GM18511 (cell line): ENCODE measurements around the gene THTPA.

Experiments used
- ATAC-seq: cut with Tn5 transposase; IDR thresholded peaks from one replicate; pipeline ENCODE4 v1.9.1; 2021; ENCODE audit warnings: mild to moderate bottlenecking, moderate library complexity; ENCODE audit not compliant: unreplicated experiment

Gene THTPA

DNA sequence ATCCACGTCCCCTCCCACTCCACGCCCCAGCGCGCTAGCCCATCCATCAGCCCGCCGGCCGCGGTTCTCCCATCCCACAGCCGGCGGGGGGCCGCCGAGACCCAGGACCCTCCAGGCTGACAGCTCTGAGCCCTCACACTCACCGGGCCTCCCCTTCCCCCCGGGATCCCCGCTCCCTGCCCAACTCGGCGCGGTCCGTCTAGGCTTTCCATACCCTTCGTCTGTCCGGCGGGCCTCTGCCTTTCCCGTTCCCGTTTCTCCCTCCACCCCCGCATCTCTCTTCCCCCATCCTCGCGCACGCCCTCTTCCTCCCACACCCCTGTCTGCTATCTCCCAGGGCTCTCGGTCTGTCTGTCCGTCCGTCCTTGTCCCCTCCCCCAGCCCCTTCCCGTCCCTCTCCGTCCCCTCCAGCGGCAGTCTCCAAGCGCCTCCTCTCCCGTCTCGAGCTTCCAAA, 5.2 kb upstream of the THTPA start:
- no peak for ATAC-seq

DNA sequence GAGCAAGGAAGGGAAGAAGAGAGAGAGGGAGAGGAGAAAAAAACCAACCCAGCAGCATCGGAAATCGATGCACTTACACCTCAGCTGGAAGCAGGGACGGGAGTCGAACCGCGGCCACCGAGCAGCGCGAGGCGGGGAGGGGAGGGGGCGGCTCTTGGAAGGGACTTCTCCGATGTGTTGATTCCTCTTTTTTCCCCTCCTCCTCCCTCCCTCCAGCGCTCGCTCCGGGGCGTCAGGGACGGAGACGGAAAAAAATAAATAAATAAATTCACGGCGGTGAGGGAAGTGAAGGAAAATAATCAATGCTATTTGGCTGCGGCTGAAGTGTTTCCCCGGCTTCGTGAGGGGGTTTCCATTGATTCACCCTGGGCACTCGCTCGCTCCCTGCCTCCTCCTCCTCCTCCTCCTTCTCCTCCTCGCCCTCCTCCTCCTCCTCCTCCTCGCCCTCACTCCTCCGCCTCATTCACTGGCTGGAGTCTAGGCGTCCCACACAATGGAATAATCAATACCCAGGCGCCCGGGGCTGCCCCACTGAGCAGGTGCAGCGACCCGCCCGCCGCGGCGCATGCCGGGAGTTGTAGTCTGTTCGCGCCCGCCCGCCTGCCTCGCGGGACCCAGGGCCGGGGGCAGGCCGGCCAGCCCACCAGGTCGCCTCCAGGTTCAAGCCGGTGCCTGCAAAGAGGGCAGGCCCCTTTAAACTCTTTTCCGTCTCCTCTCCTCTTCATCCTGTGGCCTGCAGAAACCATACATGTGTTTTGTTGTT, 4.6 kb upstream of the THTPA start, which contains the start of gene ZFHX2:
Gene ZFHX2, minus strand, starts transcription at position 500 of the 763 bp plus-strand sequence. CDS start 16,440 bp downstream, outside the sequence.
- peak; percentile 53 for ATAC-seq

DNA sequence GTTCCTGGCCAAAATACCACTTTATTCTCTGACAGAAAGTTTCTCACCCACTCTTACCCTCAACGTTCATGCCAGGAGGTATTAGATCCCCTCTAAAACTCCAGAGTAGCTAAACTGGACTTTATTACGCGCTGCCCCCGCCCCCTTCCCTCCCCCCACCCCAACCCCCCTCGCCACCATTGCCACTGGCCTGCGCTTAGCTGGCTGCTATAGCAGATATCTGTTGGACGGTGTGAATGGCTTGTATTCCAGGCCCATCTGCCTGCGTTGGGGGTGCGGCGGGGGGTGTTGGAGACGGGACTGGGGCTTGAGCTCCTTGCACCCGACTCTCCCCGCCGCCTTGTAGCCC, 564 bp upstream of the THTPA start:
- no peak for ATAC-seq

DNA sequence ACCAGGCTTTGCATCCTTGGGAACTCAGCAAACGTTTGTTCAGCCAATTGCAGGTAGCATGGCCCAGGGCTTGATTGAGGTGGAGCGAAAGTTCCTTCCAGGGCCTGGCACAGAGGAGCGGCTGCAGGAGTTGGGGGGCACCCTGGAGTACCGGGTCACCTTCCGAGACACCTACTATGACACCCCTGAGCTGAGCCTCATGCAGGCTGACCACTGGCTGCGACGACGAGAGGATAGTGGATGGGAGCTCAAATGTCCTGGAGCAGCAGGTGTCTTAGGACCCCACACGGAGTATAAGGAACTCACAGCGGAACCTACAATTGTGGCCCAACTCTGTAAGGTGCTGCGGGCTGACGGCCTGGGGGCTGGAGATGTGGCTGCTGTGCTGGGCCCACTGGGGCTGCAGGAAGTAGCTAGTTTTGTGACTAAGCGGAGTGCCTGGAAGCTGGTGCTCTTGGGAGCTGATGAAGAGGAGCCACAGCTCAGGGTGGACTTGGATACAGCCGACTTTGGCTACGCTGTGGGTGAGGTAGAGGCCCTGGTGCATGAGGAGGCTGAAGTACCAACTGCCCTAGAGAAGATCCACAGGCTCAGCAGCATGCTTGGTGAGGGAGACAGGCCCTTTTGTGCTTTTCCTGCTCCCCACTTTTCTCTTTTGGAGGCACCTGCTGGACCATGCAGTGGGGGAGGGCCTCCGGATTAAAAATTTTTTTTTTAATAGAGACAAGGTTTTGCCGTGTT, 799 bp downstream of the THTPA start:
- ATAC-seq = no peak

DNA sequence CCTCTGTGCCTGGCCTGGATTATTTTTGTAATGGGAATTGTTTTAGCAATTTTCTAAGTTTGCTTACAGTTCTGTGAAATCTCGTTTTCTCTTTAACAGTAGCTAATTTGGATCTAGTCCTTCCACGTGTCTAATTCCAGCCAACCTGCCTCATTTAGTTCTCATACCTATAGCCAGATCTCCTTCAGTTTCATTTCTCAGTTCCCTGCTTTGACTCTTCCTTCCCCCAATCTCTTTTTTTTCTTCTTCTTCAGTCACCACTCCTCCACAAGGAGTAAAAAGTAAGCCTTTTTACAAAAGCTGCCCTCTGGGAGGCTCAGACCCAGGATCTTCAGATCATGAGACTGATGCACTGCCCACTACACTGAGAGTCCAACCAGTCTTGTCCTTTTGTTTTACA, 1.4 kb downstream of the THTPA start:
- ATAC-seq = no peak

DNA sequence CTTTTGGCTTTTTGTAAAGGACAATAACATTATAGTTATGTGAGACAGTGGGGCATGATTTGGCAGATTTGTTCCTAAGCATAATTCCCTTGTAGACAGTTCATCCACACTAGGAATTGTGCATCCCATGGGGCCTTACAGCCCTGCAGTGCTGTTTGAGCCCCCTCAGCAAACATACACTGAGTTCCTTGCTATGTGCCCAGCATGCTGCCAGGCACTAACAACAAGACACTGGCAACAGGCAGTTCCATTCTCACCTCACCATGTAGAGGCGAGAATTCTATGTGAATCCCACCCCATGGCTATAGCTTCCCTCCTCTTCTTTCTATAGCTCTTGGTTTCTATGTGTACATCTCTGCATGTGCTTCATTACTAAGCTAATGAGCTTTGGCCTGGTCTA, 1.9 kb downstream of the THTPA start:
- no peak for ATAC-seq

DNA sequence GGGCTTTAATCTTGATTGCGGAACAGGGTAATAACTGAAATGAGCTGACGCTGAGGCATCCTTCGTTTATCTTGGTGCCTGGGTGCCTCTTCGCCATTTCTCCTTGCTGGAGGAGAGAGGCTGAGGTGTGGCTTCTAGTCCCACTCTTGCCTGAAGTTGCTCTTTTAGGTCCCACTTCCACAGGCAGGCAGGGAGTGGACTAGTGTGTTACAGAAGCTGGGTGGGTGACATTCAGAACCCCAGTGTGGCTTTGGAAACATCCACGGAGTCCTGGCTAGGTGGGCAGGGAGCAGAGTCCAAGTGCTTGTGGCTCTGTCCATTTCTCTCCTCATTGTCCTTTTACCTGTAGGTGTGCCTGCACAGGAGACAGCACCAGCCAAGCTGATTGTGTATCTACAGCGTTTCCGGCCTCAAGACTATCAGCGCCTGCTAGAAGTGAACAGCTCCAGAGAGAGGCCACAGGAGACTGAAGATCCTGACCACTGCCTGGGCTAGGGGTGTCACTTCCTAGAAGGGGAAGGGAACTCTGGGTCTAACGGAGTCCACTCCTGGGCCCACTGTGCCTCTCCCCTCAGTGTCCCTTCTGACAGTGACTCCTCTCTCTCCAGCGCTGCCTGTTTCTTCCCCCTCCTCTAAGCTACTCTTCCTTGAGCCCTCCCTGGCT, 2.4 kb downstream of the THTPA start:
- ATAC-seq = no peak

DNA sequence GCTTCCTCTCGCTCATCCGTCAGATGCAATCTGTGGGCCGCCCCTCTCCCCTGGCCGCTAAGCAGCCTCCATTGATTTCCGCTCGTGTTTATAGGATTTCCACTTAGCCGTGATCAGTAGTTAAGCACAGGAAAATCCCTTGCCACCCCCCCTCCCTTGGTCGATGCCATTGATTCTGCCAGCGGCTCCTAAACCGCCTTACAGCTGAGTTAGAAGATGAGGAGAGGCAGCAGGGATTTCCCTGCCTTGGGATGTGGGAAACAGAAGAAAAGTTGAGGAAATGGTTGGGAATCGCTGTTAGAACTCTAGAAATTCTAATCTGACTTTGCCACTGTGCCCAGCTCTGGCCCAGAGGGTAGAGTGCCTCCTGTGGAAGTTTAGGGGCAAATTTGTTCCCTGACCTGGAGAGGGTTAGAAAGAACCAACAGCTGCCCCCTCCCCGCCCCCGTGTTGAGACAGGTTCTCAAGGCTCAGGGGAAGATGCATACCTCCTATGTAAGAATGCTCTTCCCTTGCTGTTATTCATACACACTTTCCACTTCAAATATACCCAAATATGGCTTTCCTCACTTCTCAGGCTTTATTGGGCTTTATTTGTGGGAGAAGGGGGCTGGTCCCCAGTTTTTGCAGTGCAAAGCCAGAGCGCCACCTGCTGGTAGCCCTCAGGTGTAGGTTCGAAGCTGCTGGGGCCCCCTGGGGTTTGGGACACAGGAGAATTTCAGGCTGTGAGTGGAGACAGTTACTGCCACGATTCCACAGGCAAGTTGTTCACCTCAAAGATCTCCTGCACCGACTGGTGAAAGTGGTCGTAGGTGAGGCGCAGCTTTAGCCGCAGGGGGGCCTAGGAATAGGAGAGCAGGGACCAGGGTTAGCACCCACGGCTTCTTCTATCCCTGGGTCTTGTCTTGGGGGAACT, 3.2 kb downstream of the THTPA start:
- ATAC-seq = no peak

DNA sequence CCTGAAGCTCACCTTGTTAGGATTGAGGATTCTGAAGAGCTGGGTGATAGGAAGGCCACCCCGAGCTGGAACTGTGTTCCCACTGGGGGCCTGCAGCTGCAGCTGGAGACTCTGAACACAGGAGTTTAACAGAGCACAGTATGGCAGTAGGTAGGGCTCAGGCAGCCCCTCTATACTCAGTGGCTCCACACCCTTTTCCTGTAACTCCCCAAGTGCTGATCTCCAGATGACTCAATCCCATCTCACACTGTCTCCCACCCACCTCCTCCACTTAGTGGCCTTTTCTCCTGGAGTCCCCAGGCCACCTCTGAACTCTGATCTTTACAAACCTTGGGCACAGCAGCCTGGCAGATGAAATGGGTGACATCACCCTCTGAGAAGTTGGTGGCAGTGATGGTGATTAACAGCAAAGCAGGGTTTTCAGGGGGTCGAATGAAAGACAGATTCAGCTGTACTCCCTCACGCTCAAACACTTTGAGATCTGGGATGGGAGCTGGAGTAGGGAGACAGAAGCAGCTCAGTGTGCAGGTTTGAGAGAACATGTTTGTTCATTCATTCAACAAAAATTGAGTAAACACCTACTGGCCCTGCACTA, 4.0 kb downstream of the THTPA start:
- ATAC-seq = no peak

DNA sequence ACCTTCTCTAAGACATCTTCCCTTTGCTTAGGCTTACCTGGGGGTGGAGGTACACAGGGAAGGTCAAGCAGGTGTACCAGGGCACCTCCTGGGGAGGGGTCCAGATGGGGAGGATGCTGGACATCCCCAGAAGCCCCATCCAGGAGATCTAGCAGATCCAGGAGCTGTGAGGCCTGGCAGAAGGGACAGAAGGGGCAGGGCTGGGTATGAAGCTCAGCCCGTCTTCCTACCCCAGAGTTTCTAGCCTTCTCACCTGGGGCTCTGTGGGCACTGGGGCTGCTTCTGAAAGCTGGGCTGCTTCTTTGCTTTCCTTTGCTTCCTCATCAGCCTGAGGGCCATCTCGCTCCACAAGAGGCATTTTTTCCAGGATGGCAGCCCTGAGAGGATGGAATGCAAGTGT, 5.2 kb downstream of the THTPA start:
- no peak for ATAC-seq

DNA sequence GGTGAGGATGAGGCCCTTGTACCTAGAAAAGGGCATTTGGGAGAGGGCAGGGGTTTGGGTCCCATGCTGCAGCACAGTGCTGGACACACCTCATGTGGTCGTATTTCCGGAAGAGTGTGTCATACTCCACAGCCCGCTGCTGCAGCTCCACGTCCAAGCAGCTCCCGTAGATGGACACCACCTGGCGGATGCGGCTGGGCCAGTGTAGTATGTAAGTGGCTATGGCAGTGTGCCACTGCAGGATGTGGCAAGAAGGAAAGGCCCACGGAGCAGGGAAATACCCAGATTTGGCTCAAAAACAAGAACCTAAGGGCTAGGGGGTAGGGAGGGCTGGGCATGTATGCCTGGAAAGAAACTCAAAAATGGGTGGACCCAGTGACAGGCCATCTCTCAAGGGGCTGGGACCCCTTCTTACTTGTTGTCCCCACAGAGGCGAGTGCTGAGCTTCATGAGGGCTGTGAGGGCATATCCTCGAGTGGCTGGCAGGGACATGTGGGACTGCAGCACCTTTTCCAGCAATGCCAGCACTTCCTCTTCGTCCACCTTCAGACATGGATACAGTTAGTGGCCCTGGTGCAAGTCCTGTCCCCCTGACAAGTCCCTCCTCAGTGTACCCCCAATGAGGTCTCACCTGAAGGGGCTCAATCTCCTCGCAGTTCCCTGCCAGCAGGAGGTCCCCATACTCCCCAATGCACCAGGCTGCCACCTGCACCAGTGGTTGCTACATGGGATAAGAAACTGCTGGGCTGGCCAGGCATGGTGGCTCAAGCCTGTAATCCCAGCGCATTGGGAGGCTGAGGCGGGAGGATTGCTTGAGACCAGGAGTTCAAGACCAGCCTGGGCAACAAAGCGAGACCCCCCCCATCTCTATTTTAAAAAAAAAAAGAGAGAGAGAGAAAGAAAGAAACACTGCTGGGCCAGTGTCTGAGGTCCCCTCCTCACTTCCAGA, 6.1 kb downstream of the THTPA start:
- no peak for ATAC-seq

DNA sequence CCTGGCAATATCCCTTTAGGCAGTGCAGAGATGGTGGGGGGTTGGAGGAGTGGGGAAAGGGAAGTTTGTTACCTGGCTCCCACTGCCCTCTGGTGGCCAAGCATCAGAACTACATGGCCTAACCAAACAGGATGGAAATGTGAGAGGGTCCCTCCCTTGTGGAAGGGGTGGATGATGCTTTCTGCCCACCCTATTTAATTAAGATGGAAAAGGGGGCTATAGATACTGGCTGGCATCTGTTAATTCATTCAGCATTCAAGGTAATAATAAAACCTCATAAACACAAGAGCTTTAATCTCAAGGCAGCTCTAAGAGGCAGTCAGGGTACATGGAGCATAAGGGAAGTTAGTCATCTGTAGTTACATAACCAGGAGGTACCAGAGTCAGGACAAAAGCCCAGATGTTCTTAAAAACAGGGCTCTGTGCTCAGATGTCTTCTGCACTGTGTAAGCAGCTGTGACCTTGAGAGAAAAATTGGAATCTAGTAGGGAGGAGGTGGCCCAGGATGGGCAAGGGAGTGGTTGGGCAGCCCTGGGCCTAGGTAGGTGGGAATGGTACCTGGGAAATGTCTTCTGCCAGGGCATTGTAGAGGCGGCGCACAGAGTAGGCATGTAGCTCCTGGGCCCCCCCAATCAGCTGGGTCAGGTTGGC, 6.9 kb downstream of the THTPA start:
- ATAC-seq = no peak

DNA sequence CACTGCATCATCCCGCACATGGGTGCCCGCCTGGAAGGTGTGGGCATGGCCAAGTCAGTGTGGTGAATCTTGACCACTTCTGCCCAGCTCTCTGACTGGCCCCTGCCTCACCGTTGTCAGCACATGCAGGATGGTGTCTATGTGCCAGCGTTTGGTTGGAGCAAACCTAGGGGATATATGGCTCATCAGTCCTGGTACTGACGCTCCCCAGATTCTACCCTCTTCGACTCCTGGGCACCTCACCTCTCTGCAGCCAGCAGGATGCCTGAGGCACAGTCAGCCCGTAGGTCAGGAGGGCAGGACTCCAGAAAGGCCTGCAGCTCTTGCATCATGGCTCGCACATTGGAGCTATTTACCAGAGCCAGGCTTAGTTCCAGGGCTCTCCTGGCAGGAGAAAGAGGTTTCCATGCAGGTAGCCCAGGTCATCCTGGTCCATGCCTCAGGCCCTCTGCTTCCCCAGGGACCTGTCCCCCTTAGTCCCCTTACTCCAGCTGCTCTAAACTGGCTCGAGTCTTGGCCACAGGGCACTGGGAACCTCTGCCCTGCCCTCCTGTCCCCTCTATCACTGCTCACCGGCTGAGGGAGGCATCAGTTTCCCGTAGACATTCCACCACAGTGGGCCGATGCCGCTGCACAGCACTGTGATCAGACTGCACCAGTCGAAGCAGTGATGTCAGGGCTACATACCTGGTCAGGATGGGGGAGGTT, 7.6 kb downstream of the THTPA start:
- ATAC-seq = no peak

DNA sequence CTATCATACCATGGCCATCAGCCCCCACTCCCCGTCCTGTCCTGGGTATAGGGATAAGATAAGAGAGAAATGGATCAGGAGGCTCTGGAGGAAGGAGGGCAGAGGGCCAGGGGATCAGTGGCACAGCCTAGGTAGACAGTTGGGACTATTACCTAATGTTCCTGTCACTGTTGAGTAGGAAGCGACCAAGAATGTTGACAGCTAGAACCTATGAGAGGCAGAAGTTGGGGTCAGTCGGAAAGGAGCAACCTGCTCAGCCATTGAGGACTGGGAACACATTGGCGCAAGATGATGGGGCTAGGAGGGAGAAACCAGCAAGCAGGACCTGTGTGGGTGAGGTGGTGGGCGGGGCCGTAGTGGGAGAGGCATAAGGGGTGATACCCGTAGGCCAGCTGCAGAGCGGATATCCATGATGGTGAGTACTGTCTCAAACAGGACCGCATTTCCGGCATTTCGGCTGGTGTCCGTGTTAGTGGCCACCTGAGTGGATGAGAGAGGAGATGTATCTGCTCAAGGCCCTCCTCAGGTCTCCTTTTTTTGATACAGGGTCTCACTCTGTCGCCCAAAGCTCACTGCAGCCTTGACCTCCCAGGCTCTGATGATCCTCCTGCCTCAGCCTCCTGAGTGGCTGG, 8.2 kb downstream of the THTPA start:
- ATAC-seq = no peak

DNA sequence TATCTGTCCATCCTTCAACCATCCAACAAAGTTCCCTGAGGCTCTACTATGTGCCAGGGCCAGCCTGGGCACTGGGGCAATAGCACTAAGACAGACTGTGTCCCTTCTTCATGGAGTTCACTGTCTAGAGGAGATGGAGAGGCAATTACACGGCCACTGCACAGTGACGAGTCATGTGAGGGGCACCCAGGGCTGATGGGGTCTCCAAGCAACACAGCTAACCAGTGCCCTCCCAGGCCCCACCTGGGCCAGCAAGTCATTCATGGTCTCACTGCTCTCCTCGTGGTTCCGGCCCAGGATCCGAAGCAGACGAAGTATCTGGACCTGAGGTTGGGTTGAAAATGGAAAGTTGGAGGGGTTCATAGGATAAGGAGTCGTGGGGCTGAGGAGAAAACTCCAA, 8.8 kb downstream of the THTPA start:
- no peak for ATAC-seq

DNA sequence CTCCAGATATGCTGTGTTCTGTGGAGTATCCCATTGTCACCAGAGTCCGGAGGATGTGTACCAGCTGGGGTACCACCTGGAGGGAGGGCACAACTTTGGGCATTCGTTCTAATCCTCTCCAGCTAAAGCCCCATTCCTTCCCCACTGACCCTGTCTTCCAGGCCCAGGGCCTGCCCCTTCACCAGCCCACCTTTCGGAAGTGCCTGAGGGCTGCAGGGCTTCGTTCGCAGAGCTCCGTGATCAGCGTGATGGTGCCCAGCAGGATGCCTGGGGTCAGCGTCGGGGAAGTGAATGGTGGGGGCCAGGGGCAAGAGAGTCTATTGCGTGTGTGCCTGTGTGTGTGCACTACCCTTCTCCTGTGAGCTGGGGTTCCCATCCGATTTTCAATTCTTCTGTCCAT, 9.6 kb downstream of the THTPA start:
- ATAC-seq = no peak

DNA sequence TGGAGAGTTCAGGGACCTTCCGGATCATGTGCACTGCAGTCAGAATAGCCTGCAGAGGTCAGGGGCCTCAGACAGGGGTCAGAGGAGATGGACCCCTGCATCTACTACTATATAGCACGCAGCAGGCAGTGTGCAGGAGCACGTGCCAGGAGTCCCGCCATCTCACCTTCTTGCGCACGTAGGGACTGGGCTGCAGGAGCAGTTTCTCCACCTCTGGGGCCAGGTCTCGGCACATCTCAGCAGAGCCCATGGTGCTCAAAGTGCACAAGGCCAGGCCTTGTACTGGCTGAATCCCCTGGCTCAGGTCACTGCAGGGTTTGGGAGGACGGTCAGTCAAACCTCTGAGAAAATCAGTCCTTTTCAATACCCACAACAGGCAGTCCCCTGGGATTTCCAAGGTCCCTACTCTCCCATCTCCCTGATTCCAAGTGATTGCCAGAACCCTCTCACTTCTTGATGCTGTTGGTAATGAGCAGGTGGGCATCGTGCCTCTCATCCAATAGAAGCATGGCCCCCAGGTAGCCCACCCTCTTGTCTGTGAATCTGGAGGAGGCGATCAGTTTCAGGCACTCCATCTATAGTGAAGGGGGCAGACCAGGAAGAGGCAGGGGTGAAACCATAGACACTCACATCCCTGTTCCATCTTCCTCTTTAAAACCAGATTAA, 10.2 kb downstream of the THTPA start:
- no peak for ATAC-seq
